Activated T-cell treated with anti-CD3 and anti-CD28 coated beads, Interleukin-2, amount 50 U/mL, for 24 hours (primary cell): ENCODE data around the gene PPP2R3B.
"Not testable (repeated sequence)": the region's sequence is repeated elsewhere in the genome, so short reads cannot be mapped to it uniquely, and the experiment has no call there.

Experiments
- DNase-seq: peaks from one replicate; pipeline ENCODE4 v3.0.0-alpha.2; 2020
- H3K27ac Mint-ChIP-seq: 2 replicates; pipeline ENCODE4 v1.8.0; 2020; ENCODE audit warnings: mild to moderate bottlenecking, mixed read lengths
- H3K27me3 Mint-ChIP-seq: 2 replicates; pipeline ENCODE4 v1.8.0; 2020; ENCODE audit warnings: mixed read lengths
- H3K36me3 Mint-ChIP-seq: 2 replicates; pipeline ENCODE4 v1.8.0; 2020; ENCODE audit warnings: low read depth, mixed read lengths
- H3K4me1 Mint-ChIP-seq: 2 replicates; pipeline ENCODE4 v1.8.0; 2020; ENCODE audit warnings: low read depth, mixed read lengths
- H3K4me3 Mint-ChIP-seq: 2 replicates; pipeline ENCODE4 v1.8.0; 2020; ENCODE audit warnings: mild to moderate bottlenecking, moderate library complexity, mixed read lengths
- H3K9me3 Mint-ChIP-seq: 2 replicates; pipeline ENCODE4 v1.8.0; 2020; ENCODE audit warnings: mixed read lengths

The PPP2R3B gene

GRCh38 chrX:356385-357034 is 30.2 kb downstream of the PPP2R3B start:
- Mint-ChIP-seq H3K27ac (peak overlapping the region; percentile 89), H3K27me3 (no peaks in the 10 kb centered on the region), H3K4me3 (no peak overlapping the region), H3K9me3 (peaks cover 17% of the 10 kb centered on the region), H3K4me1 (peaks cover 19% of the 10 kb centered on the region), H3K36me3 (peaks cover 67% of the 10 kb centered on the region)
- no peak for DNase-seq

- Mint-ChIP-seq H3K9me3 (peaks cover 11% of the 10 kb centered on the region), H3K4me1 (peaks cover 19% of the 10 kb centered on the region), H3K27ac (no peak overlapping the region), H3K27me3 (no peaks in the 10 kb centered on the region), H3K36me3 (peaks cover 57% of the 10 kb centered on the region), H3K4me3 (no peak overlapping the region)
- no peak for DNase-seq
Measured at GRCh38 chrX:355329-356050, 31.2 kb downstream of the PPP2R3B start.

- Mint-ChIP-seq H3K36me3 (peaks cover 48% of the 10 kb centered on the region), H3K9me3 (peaks cover 4% of the 10 kb centered on the region), H3K27ac (no peak overlapping the region), H3K4me1 (peaks cover 19% of the 10 kb centered on the region), H3K4me3 (no peak overlapping the region), H3K27me3 (no peaks in the 10 kb centered on the region)
- no peak for DNase-seq
Measured at GRCh38 chrX:353566-354535, 32.9 kb downstream of the PPP2R3B start.

GRCh38 chrX:352582-353314 is 34.0 kb downstream of the PPP2R3B start:
- DNase-seq: no peak
- no peak overlapping the region for H3K27ac Mint-ChIP-seq
- no peak overlapping the region for H3K4me3 Mint-ChIP-seq
- H3K36me3 Mint-ChIP-seq: peaks cover 44% of the 10 kb centered on the region
- H3K4me1 Mint-ChIP-seq: peaks cover 18% of the 10 kb centered on the region
- H3K27me3 Mint-ChIP-seq: no peaks in the 10 kb centered on the region
- H3K9me3 Mint-ChIP-seq: peaks cover 3% of the 10 kb centered on the region

- H3K9me3 Mint-ChIP-seq: no peaks in the 10 kb centered on the region
- H3K36me3 Mint-ChIP-seq: peaks cover 38% of the 10 kb centered on the region
- DNase-seq: no peak
- no peaks in the 10 kb centered on the region for H3K27me3 Mint-ChIP-seq
- no peak overlapping the region for H3K4me3 Mint-ChIP-seq
- H3K27ac Mint-ChIP-seq: no peak overlapping the region
- peaks cover 12% of the 10 kb centered on the region for H3K4me1 Mint-ChIP-seq
Measured at GRCh38 chrX:352181-352580, 34.5 kb downstream of the PPP2R3B start.

GRCh38 chrX:351736-352135 is 35.0 kb downstream of the PPP2R3B start:
- Mint-ChIP-seq H3K9me3 (no peaks in the 10 kb centered on the region), H3K27me3 (no peaks in the 10 kb centered on the region), H3K36me3 (peaks cover 38% of the 10 kb centered on the region), H3K4me1 (peaks cover 7% of the 10 kb centered on the region), H3K27ac (no peak overlapping the region), H3K4me3 (no peak overlapping the region)
- DNase-seq: no peak

GRCh38 chrX:351324-351641 is 35.4 kb downstream of the PPP2R3B start:
- H3K36me3 Mint-ChIP-seq: peaks cover 35% of the 10 kb centered on the region
- not testable (repeated sequence) for H3K4me1 Mint-ChIP-seq, H3K27ac Mint-ChIP-seq, H3K9me3 Mint-ChIP-seq, H3K4me3 Mint-ChIP-seq, DNase-seq, H3K27me3 Mint-ChIP-seq

- H3K9me3 Mint-ChIP-seq: no peaks in the 10 kb centered on the region
- H3K27me3 Mint-ChIP-seq: no peaks in the 10 kb centered on the region
- DNase-seq: no peak
- H3K4me3 Mint-ChIP-seq: no peak overlapping the region
- H3K36me3 Mint-ChIP-seq: peaks cover 32% of the 10 kb centered on the region
- H3K27ac Mint-ChIP-seq: no peak overlapping the region
- no peaks in the 10 kb centered on the region for H3K4me1 Mint-ChIP-seq
Measured at GRCh38 chrX:350534-351323, 36.0 kb downstream of the PPP2R3B start.

GRCh38 chrX:350148-350533 is 36.6 kb downstream of the PPP2R3B start:
- H3K36me3 Mint-ChIP-seq: peaks cover 30% of the 10 kb centered on the region
- H3K4me3 Mint-ChIP-seq: no peak overlapping the region
- no peaks in the 10 kb centered on the region for H3K27me3 Mint-ChIP-seq
- no peaks in the 10 kb centered on the region for H3K9me3 Mint-ChIP-seq
- no peak for DNase-seq
- H3K27ac Mint-ChIP-seq: no peak overlapping the region
- no peaks in the 10 kb centered on the region for H3K4me1 Mint-ChIP-seq

GRCh38 chrX:349702-350101 is 37.0 kb downstream of the PPP2R3B start:
- Mint-ChIP-seq H3K4me3 (no peak overlapping the region), H3K9me3 (no peaks in the 10 kb centered on the region), H3K36me3 (peaks cover 30% of the 10 kb centered on the region), H3K27ac (no peak overlapping the region), H3K27me3 (no peaks in the 10 kb centered on the region), H3K4me1 (no peaks in the 10 kb centered on the region)
- no peak for DNase-seq

GRCh38 chrX:349196-349595 is 37.5 kb downstream of the PPP2R3B start:
- Mint-ChIP-seq H3K27me3 (no peaks in the 10 kb centered on the region), H3K27ac (no peak overlapping the region), H3K4me3 (no peak overlapping the region), H3K9me3 (no peaks in the 10 kb centered on the region), H3K36me3 (peaks cover 32% of the 10 kb centered on the region), H3K4me1 (no peaks in the 10 kb centered on the region)
- no peak for DNase-seq

GRCh38 chrX:348461-349117 is 38.1 kb downstream of the PPP2R3B start:
- Mint-ChIP-seq H3K4me1 (no peaks in the 10 kb centered on the region), H3K27ac (no peak overlapping the region)

GRCh38 chrX:347351-348117 is 39.2 kb downstream of the PPP2R3B start:
- DNase-seq: no peak
- Mint-ChIP-seq H3K9me3 (no peaks in the 10 kb centered on the region), H3K4me1 (no peaks in the 10 kb centered on the region), H3K27ac (no peak overlapping the region), H3K4me3 (no peak overlapping the region), H3K27me3 (no peaks in the 10 kb centered on the region), H3K36me3 (peaks cover 29% of the 10 kb centered on the region)

More at GRCh38 chrX:348461-349117, 38.1 kb downstream of the PPP2R3B start:
- Mint-ChIP-seq H3K27me3 (no peaks in the 10 kb centered on the region), H3K36me3 (peaks cover 32% of the 10 kb centered on the region), H3K4me3 (no peak overlapping the region), H3K9me3 (no peaks in the 10 kb centered on the region)
- no peak for DNase-seq
